ENCODE data around the gene PRDM16. TPM values are rescaled to one million over a fixed set of nuclear protein-coding genes. Genes with fewer than 3 reads are reported as not detected.

PRDM16 gene
- total RNA-seq, 1 experiment from 2014 or later: 0.04 TPM

DNA sequence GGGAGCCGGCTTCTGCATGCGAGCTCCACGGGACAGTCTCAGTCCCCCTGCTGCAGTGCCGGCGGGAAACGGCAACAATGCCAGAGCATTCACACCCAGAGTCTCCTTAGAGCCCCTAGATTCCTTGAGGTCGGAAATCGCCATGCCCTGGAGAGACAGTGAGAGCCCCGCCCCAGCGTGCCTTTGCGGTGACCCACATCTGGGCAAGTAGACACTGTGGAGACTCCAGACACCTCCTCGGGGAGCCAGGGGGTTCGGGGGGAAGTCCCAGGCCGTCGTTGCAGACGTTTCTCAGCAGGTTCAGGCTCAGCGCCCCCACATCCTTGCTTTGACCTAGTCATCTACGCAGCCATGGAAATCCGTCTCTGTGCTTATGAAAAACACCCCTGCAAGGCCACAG lies 304.2 kb downstream of the PRDM16 start:
- no peak overlapping the region for H3K27ac ChIP-seq (ENCODE audit: low read length)
- no peaks in the 10 kb centered on the region for H3F3A ChIP-seq (ENCODE audit: low read length, unreplicated experiment)
- BruUV-seq (replicated peaks): no TSS peak
- H3K36me3 ChIP-seq (ENCODE audit: low read depth, low read length): no peaks in the 10 kb centered on the region
- H3K4me3 ChIP-seq (ENCODE audit: low read length): no peak overlapping the region
- no peak overlapping the region for H3K4me2 ChIP-seq (ENCODE audit: low read length)
- no peaks in the 10 kb centered on the region for H3K9me2 ChIP-seq (replicated peaks; ENCODE audit: low read length)
- ChIA-PET CTCF (no interaction called here), POLR2A (ENCODE audit: unreplicated experiment) (no interaction called here)
- no peaks in the 10 kb centered on the region for H3K79me2 ChIP-seq (ENCODE audit: low read length)
- DNase-seq: no peak
- intact Hi-C loops (cut with micrococcal nuclease): no loop called here
- no peak overlapping the region for H2AFZ ChIP-seq (ENCODE audit: low read length)
- no peaks in the 10 kb centered on the region for H3K9me3 ChIP-seq (ENCODE audit: low read length)
- H3K9ac ChIP-seq (ENCODE audit: low read length): no peak overlapping the region
- H3K27me3 ChIP-seq (ENCODE audit: low read length): peaks cover 88% of the 10 kb centered on the region
- no peaks in the 10 kb centered on the region for H4K20me1 ChIP-seq (ENCODE audit: low read length)
- ATAC-seq: no peak
- H3K4me1 ChIP-seq (ENCODE audit: insufficient read depth, low read length): no peaks in the 10 kb centered on the region
- TF ChIP-seq, protein P1, sequence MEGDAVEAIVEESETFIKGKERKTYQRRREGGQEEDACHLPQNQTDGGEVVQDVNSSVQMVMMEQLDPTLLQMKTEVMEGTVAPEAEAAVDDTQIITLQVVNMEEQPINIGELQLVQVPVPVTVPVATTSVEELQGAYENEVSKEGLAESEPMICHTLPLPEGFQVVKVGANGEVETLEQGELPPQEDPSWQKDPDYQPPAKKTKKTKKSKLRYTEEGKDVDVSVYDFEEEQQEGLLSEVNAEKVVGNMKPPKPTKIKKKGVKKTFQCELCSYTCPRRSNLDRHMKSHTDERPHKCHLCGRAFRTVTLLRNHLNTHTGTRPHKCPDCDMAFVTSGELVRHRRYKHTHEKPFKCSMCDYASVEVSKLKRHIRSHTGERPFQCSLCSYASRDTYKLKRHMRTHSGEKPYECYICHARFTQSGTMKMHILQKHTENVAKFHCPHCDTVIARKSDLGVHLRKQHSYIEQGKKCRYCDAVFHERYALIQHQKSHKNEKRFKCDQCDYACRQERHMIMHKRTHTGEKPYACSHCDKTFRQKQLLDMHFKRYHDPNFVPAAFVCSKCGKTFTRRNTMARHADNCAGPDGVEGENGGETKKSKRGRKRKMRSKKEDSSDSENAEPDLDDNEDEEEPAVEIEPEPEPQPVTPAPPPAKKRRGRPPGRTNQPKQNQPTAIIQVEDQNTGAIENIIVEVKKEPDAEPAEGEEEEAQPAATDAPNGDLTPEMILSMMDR (conservative IDR thresholded peaks at IDR 0.05; ENCODE audit: low read depth, low read length): no peak
- TF ChIP-seq EZH2 (IDR thresholded peaks at IDR 0.05; ENCODE audit: low read length, unreplicated experiment): no peak
- no peak for TF ChIP-seq EZH2phosphoT487 (IDR thresholded peaks at IDR 0.05; ENCODE audit: borderline replicate concordance, low read length)

DNA sequence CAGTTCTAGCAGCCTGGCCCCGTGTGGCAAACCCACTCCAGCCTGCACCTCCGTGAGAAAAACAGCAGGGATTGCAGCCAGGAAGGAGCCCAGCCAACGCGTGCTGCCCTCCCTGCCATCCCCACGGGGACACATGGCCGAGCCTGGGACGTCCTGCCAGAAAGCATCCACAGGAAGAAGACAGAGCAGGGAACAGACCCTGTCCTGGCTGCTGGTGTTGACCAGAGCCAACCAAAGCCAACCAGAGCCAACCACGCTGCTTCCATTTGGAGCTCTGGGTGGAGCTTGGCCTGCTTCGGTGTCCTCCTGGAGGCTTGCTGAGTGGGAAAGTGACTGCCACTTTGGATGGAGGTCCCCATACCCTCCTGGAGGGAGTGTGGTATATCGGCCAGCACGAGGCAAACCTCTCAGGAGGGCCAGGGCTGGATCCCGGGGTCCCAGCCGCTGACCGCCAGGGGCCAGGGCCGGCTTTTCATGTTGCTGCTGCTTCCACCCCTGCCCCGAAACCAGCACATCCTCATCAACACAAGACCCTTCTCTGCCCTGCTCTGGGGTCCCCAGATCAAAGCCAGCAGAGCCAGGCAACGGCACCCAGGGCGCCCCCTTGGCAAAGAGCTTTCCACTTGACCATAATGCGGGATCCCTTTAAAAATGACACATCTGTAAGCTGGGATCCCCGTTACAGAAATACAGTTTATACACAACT lies 304.9 kb downstream of the PRDM16 start:
- Histone ChIP-seq H3K36me3 (ENCODE audit: low read depth, low read length) (no peaks in the 10 kb centered on the region), H3K79me2 (ENCODE audit: low read length) (no peaks in the 10 kb centered on the region), H3K9me2 (replicated peaks; ENCODE audit: low read length) (no peaks in the 10 kb centered on the region), H3K27ac (ENCODE audit: low read length) (no peak overlapping the region), H3K4me2 (ENCODE audit: low read length) (no peak overlapping the region), H4K20me1 (ENCODE audit: low read length) (no peaks in the 10 kb centered on the region), H3K4me1 (ENCODE audit: insufficient read depth, low read length) (no peaks in the 10 kb centered on the region), H3K9ac (ENCODE audit: low read length) (no peak overlapping the region), H3K27me3 (ENCODE audit: low read length) (peaks cover 81% of the 10 kb centered on the region), H2AFZ (ENCODE audit: low read length) (no peak overlapping the region), H3K4me3 (ENCODE audit: low read length) (no peak overlapping the region), H3K9me3 (ENCODE audit: low read length) (no peaks in the 10 kb centered on the region), H3F3A (ENCODE audit: low read length, unreplicated experiment) (no peaks in the 10 kb centered on the region)
- TF ChIP-seq EZH2phosphoT487 (IDR thresholded peaks at IDR 0.05; ENCODE audit: borderline replicate concordance, low read length) (no peak), EZH2 (IDR thresholded peaks at IDR 0.05; ENCODE audit: low read length, unreplicated experiment) (no peak)
- TF ChIP-seq, protein P1 (conservative IDR thresholded peaks at IDR 0.05; ENCODE audit: low read depth, low read length): no peak
- POLR2A ChIA-PET (ENCODE audit: unreplicated experiment): no interaction called here
- intact Hi-C loops (cut with micrococcal nuclease): no loop called here
- DNase-seq: no peak
- no TSS peak for BruUV-seq (replicated peaks)
- CTCF ChIA-PET: no interaction called here
- no peak for ATAC-seq

DNA sequence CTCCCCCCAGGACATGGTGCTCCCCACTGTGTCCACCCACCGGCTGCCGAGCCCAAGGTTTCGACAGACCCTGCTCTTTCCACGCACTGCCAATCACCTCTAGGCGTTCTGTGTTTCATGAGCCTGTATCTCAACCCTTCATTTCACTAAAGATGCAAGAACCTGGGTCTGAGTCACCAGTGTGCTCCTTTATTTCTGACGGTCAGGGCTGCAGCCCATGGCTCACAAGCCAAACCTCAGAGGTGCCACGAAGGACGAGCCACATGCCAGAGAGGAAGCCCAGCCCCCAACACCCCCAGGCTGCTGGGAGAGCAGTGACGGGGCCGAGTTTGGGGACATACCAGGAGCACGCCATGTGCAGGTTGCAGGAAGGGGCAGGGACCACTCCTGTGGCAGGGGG lies 306.2 kb downstream of the PRDM16 start:
- Histone ChIP-seq H3K79me2 (ENCODE audit: low read length) (no peaks in the 10 kb centered on the region), H3K9me2 (replicated peaks; ENCODE audit: low read length) (no peaks in the 10 kb centered on the region), H3K9ac (ENCODE audit: low read length) (no peak overlapping the region), H3K27me3 (ENCODE audit: low read length) (peaks cover 67% of the 10 kb centered on the region), H3K4me2 (ENCODE audit: low read length) (no peak overlapping the region), H3K27ac (ENCODE audit: low read length) (no peak overlapping the region), H3F3A (ENCODE audit: low read length, unreplicated experiment) (no peaks in the 10 kb centered on the region), H3K4me3 (ENCODE audit: low read length) (no peak overlapping the region), H2AFZ (ENCODE audit: low read length) (no peak overlapping the region), H4K20me1 (ENCODE audit: low read length) (no peaks in the 10 kb centered on the region), H3K9me3 (ENCODE audit: low read length) (no peaks in the 10 kb centered on the region), H3K4me1 (ENCODE audit: insufficient read depth, low read length) (no peaks in the 10 kb centered on the region), H3K36me3 (ENCODE audit: low read depth, low read length) (no peaks in the 10 kb centered on the region)
- CTCF ChIA-PET: no interaction called here
- no peak for DNase-seq
- TF ChIP-seq EZH2 (IDR thresholded peaks at IDR 0.05; ENCODE audit: low read length, unreplicated experiment): no peak
- POLR2A ChIA-PET (ENCODE audit: unreplicated experiment): no interaction called here
- intact Hi-C loops (cut with micrococcal nuclease): no loop called here
- ATAC-seq: no peak
- no TSS peak for BruUV-seq (replicated peaks)
